GM19328 (cell line): Measurements from ENCODE around the gene RAB5B.
"Not testable (repeated sequence)": the region's sequence is repeated elsewhere in the genome, so short reads cannot be mapped to it uniquely, and the experiment has no call there.

ENCODE experiments used
- ATAC-seq: cut with Tn5 transposase; IDR thresholded peaks from one replicate; pipeline ENCODE4 v1.9.1; 2021; ENCODE audit warnings: mild to moderate bottlenecking, moderate library complexity; ENCODE audit not compliant: unreplicated experiment

RAB5B gene

DNA sequence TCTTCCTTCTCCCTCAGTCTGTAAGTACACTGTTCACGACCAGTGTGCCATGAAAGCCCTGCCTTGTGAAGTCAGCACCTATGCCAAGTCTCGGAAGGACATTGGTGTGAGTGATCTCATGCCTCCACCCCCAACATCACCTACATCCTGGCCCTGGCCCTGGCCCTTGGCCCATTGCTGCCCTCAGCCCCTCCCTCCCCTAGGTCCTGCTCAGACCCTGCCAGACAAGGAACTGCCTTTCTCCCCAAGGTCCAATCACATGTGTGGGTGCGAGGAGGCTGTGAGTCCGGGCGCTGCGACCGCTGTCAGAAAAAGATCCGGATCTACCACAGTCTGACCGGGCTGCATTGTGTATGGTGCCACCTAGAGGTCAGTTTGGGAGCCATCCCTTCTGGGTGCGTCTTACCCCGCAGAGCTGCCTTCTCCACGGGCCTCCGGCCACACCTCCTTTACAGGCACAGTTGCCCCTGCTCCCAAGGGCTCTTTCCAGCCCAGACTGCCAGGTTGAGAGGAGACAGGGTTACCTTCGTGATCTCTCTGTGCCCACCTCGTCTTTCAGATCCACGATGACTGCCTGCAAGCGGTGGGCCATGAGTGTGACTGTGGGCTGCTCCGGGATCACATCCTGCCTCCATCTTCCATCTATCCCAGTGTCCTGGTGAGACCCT lies 33.7 kb upstream of the RAB5B start:
- peak; percentile 91 for ATAC-seq

- ATAC-seq: no peak
These were observed 31.8 kb upstream of the RAB5B start for GRCh38 chr12:55942055-55942454.

DNA sequence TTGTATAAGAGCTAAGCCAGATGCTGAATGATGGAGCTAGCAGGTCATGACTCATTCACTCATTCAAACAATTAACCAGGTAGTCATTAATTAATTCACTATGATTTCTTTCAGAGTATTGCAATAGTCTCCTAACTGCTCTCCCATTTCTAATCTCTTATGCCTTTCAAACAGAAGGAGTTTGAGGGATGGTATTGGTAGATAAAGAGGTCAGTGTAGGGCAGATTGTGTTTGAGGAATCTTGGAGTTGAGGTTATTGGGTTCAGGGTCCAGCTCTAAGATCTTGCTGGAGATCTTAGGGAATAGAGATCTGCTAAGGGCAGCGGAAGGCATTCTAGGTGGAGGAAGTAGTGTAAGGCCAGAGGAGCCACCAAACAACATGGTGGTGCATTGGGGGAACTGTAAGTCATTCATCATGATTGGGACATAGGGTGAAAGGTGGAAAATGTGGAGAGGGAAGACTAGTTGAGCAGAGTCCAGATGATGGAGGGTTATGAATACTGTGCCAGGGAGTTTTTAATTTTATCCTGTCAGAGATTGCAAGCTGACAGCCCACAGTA lies 31.2 kb upstream of the RAB5B start:
- ATAC-seq: no peak

DNA sequence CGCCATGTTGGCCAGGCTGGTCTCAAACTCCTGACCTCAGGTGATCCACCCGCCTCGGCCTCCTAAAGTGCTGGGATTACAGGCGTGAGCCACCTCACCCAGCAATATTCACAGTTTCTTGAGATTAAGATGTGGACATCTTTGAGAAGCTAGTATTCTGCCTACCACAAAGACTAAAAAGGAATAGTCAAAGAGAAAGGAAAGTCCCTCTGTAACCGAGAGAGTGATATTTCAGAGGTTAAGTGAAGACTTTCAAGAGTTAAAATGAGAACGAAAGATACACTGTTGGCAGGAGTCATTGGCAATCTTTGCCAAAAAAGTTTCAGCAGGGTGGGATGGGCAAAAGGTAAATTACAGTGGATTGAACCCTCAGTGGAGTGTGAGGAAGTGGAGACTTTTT lies 27.3 kb upstream of the RAB5B start:
- no peak for ATAC-seq

GRCh38 chr12:55955344-55955743 lies 18.5 kb upstream of the RAB5B start:
- ATAC-seq: no peak

- ATAC-seq: no peak
These were observed 17.9 kb upstream of the RAB5B start for GRCh38 chr12:55955800-55956508.

DNA sequence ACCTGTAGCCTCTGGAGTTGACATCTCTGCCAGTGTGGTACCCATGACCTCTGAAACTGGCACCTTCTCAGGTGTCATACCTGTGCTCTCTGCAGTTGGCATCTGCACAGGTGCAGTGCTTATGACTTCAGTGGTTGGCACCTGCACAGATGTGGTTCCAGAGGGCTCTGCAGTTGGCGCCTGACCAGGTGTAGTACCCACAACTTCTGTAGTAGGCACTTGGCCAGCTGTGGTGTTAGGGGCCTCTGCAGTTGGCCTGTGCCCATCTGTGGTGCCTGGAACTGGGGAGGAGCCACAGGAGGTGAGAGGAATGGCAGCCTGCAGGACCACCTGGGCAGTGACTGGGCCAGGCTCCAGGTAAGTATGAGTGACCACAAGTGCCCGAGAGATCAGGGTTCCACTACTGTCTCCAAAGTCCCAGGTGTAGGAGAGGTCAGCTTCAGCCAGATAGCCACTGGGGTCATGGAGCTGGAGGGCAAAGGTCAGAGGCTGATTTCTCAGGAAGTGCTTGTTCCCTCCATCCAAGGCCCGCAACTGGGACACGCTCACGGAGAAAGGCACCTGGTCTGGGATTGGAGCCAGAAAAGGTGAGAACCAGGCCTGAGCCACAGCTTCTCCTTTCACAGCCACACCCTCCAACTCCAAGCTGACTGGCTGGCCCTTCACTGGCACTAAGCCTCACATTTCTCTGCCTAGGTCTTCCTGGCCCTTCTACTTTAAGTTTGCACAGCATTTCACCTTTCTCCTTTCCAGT lies 16.6 kb upstream of the RAB5B start:
- no peak for ATAC-seq

DNA sequence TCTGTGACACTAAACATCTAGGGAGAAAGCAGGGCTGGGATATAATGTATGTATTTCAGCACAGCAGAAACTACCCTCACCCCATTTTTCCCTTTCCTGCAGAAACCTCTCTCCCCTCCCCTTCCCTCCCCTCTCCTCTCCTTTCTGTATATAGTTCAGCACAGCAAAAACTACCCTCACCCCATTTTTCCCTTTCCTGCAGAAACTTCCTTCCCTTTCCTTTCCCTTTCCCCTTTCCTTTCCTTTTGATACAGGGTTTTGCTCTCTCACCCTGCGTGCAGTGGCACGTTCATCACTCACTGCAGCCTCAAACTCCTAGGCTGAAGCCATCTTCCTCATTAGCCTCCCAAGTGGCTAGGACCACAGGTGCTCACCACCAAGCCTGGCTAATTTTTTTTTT lies 10.1 kb upstream of the RAB5B start:
- no peak for ATAC-seq

- no peak for ATAC-seq
These were observed 8.6 kb upstream of the RAB5B start for GRCh38 chr12:55965240-55965639.

GRCh38 chr12:55965941-55966407 lies 7.9 kb upstream of the RAB5B start, which contains the start of gene PMEL:
PMEL (minus strand) TSS chr12:55966042; CDS start chr12:55966011, 31 bp downstream.
- ATAC-seq: no peak

GRCh38 chr12:55966408-55967281 lies 7.2 kb upstream of the RAB5B start, which contains the start of gene CDK2:
CDK2 (plus strand) TSS chr12:55966830; CDS start chr12:55967009, 179 bp downstream.
- ATAC-seq: peak; percentile 92

DNA sequence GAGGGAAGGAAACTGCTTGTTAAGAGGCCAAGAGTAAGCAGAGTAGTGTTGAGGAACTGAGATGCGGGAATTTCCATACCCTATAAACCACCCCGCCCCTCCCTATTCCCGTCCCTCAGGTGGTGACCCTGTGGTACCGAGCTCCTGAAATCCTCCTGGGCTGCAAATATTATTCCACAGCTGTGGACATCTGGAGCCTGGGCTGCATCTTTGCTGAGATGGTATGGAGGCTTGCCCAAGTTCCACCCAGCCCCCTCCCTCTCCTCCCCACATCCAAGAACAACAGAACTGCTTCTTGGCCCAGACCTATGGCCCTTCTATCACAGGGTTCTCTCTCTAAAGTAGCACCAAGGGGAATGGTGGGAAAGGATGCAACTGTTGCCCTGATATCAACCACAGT lies 4.5 kb upstream of the RAB5B start:
- no peak for ATAC-seq

DNA sequence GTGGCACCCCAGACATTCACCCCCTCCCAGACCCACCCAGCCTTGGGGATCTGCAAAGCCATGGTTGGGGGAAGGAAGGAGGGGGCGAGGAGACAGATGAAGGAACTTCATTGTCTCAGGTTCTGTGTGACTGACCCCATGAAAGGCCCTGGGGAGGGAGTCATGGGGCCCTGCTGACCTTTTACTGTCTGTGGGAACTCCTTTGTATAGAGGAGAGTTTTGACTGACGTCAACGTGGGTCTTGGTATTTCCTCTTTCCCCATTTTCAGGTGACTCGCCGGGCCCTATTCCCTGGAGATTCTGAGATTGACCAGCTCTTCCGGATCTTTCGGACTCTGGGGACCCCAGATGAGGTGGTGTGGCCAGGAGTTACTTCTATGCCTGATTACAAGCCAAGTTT lies 3.1 kb upstream of the RAB5B start:
- ATAC-seq: no peak

DNA sequence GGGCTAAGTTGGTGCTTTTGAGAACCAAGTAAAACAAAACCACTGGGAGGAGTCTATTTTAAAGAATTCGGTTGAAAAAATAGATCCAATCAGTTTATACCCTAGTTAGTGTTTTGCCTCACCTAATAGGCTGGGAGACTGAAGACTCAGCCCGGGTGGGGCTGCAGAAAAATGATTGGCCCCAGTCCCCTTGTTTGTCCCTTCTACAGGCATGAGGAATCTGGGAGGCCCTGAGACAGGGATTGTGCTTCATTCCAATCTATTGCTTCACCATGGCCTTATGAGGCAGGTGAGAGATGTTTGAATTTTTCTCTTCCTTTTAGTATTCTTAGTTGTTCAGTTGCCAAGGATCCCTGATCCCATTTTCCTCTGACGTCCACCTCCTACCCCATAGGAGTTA lies 1.8 kb upstream of the RAB5B start:
- no peak for ATAC-seq

GRCh38 chr12:55972456-55972855 lies 1.4 kb upstream of the RAB5B start:
- ATAC-seq: no peak

DNA sequence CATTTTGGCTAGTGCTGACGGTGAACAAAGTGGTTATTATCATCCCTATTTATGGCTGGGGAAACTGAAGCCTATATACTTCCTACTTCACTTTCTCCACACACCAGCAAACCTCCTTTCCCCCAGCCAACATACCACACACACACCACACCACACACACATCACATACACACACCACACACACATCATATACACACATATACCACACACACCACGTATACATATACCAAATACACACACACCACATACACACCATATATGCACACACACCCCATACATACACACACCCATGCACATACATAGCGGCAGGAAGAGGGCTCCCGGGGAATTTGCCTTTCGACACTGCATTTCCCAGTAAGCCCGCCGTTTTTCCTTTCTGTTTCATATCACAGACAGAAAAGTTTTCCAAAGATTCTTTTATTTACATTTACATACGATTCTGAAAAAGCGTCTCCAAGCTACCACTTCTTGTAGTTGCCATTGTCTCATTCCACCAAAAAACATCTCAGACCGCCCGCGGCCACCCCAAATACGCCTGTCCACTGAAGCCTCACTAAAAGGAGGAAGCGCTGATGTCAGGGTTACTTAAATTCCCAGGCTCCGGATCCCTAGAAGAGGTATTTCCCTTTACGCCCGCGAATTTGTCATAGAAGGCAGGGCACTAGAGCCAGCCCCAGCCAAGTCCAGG lies 823 bp upstream of the RAB5B start:
- ATAC-seq: no peak

DNA sequence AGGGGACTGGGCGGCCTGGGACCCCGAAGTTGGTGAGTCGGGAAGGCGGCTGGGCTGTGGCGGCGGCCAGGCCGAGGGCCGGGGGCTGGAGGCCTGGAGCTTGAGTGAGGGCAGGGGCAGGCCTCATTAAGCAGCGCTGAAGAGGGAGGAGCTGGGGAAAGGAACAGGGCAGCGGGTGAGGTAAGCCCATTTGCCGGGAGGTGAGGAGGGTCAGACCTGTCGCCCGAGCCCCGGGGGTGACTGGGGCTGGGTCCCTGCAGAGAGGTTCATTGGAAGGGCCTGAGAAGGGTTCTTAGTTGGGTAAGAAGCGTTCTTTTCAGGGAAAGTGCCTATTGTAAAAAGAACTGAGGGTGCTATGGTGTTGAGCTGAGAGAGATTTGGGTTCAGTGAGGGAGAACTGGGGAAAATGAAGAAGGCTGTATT lies 441 bp downstream of the RAB5B start:
- no peak for ATAC-seq

DNA sequence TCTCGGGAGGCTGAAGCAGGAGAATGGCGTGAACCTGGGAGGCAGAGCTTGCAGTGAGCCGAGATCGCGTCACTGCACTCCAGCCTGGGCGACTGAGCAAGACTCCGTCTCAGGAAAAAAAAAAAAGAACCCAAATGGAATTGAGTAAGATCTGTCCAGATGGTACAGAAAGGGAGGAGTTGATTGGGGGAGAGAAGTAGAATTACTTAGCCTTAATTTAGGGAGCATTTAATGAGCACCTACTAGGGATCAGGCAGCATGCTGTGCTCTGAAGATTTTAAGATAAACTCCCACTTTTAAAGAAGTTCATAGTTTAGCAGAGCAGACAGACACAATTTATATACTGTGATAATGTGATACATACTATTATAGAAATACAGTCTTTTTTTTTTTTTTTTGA lies 4.5 kb downstream of the RAB5B start:
- no peak for ATAC-seq

DNA sequence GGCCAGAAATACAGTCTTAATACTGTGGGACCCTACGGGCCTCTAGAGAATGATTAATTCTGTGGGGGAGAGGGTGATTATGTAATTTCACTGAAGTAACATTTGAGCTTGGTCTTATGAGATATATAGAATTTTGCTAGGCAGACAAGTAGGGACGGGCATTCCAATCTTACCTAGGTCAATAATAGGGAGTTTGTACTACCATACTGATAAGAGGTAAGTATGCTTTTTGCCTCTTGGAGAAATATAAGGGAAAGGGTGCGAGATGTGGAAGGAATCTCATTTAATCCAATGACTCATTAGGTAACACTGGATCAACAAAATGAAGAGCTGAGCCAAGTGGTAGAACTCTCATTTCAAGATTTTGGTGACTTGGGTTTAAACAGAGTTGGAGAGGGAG lies 5.2 kb downstream of the RAB5B start:
- ATAC-seq: no peak

GRCh38 chr12:55981882-55982281 lies 8.0 kb downstream of the RAB5B start:
- ATAC-seq: not testable (repeated sequence)
